Measurements from ENCODE around the gene MAP3K19. TPM values are rescaled to one million over a fixed set of nuclear protein-coding genes. Genes with fewer than 3 reads are reported as not detected.

The MAP3K19 gene
- polyA plus RNA-seq, 1 donor (not counting 4 experiments of a cell fraction or from before 2014, with no cell fraction given) = not detected

DNA sequence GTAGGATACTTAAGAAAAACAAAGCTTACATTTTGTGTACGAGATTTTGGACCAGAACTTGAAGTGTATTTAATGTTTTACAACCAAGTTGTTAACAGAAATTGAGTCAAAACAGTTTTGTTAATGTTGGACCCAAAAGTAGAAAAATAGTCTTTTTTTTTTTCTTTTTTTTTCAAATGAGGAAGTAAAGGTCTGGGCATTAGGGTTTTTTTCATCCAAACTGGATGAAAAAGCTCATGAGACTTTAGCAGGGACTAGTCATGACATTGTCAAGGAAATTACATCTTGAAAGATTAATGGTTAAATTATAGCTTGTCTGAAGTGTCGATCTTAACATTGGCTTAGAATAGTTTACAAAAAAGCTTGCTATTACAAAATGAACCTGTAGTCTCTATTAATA is 96.4 kb downstream of the MAP3K19 start:
- H4K20me1 ChIP-seq (ENCODE audit: control insufficient read depth, extremely low read depth, insufficient read depth, low read length) = no peaks in the 10 kb centered on the region
- no peaks in the 10 kb centered on the region for H3K9me3 ChIP-seq (ENCODE audit: control insufficient read depth, low read depth, low read length)
- H2AFZ ChIP-seq (ENCODE audit: control insufficient read depth, low read length) = no peak overlapping the region
- H3K27me3 ChIP-seq (ENCODE audit: control insufficient read depth, extremely low read depth, insufficient read depth, low read length) = no peaks in the 10 kb centered on the region
- H3K27ac ChIP-seq (ENCODE audit: control insufficient read depth, insufficient read depth, low read length) = no peak overlapping the region
- H3K9me1 ChIP-seq (ENCODE audit: control insufficient read depth, extremely low read depth, insufficient read depth, low read length) = no peaks in the 10 kb centered on the region
- TF ChIP-seq, protein P1, sequence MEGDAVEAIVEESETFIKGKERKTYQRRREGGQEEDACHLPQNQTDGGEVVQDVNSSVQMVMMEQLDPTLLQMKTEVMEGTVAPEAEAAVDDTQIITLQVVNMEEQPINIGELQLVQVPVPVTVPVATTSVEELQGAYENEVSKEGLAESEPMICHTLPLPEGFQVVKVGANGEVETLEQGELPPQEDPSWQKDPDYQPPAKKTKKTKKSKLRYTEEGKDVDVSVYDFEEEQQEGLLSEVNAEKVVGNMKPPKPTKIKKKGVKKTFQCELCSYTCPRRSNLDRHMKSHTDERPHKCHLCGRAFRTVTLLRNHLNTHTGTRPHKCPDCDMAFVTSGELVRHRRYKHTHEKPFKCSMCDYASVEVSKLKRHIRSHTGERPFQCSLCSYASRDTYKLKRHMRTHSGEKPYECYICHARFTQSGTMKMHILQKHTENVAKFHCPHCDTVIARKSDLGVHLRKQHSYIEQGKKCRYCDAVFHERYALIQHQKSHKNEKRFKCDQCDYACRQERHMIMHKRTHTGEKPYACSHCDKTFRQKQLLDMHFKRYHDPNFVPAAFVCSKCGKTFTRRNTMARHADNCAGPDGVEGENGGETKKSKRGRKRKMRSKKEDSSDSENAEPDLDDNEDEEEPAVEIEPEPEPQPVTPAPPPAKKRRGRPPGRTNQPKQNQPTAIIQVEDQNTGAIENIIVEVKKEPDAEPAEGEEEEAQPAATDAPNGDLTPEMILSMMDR (optimal IDR thresholded peaks at IDR 0.05 in 1 of 3, IDR thresholded peaks at IDR 0.05 in 1 of 3, conservative IDR thresholded peaks at IDR 0.05 in 1 of 3; ENCODE audit: extremely low read depth in 1 of 3, insufficient read depth in 2 of 3, low read length in 3 of 3) = no peak
- TF ChIP-seq EZH2 (IDR thresholded peaks at IDR 0.05; ENCODE audit: low read length) = no peak
- H3K9ac ChIP-seq (ENCODE audit: control insufficient read depth, extremely low read depth, insufficient read depth, low read length) = no peak overlapping the region
- no peak overlapping the region for H3K4me3 ChIP-seq (ENCODE audit: control insufficient read depth in 2 of 3, extremely low read depth in 1 of 3, insufficient read depth in 2 of 3, low read depth in 1 of 3, low read length in 3 of 3)
- DNase-seq (ENCODE audit: low read depth, low spot score) = no peak
- dilution Hi-C loops (cut with MboI; ENCODE audit: extremely low pct_ligation_motif_present, low sequenced_read_pairs) = no loop called here
- peaks cover 5% of the 10 kb centered on the region for H3K79me2 ChIP-seq (ENCODE audit: control insufficient read depth, insufficient read depth, low read length)
- no peak for FAIRE-seq
- H3K4me1 ChIP-seq (ENCODE audit: control insufficient read depth, extremely low read depth, insufficient read depth, low read length) = no peaks in the 10 kb centered on the region
- no peak overlapping the region for H3K4me2 ChIP-seq (ENCODE audit: control insufficient read depth, extremely low read depth, insufficient read depth, low read depth, low read length)
- H3K36me3 ChIP-seq (ENCODE audit: control insufficient read depth in 2 of 2, extremely low read depth in 1 of 2, insufficient read depth in 2 of 2, low read length in 2 of 2) = peaks cover 11 to 24% of the 10 kb centered on the region in 2 experiments

DNA sequence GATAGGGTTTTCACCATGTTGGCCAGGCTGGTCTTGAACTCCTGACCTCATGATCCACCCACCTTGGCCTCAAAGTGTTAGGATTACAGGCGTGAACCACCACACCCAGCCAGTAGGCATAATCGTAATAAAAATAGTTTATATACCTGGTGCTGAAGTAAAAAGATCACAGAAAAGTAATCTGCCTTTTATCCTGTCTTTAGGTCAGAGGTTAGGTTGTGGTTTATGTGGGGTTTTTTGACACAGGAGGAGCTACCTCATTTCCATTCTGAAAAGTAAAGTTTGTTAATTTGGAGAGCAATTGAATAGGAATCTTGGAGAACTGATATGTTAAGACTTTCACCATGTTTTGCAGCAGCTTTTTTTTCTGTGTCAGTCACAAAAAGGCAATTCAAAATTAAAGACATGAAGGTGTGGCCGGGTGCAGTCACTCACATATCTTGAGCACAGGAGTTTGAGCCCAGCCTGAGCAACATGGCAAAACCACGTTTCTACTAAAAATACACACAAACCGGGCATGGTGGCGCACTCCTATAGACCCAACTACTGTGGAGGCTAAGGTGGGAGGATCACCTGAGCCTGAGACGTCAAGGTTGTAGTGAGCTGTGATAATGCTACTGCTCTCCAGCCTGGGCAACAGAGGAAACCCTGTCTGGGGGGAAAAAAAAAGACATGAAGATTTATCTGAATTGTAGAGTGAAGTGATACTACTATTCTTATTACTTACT is 97.1 kb downstream of the MAP3K19 start:
- TF ChIP-seq, protein P1 (optimal IDR thresholded peaks at IDR 0.05 in 1 of 3, IDR thresholded peaks at IDR 0.05 in 1 of 3, conservative IDR thresholded peaks at IDR 0.05 in 1 of 3; ENCODE audit: extremely low read depth in 1 of 3, insufficient read depth in 2 of 3, low read length in 3 of 3) = no peak
- TF ChIP-seq EZH2 (IDR thresholded peaks at IDR 0.05; ENCODE audit: low read length) = no peak
- Histone ChIP-seq H3K9ac (ENCODE audit: control insufficient read depth, extremely low read depth, insufficient read depth, low read length) (no peak overlapping the region), H3K4me2 (ENCODE audit: control insufficient read depth, extremely low read depth, insufficient read depth, low read depth, low read length) (no peak overlapping the region), H3K4me1 (ENCODE audit: control insufficient read depth, extremely low read depth, insufficient read depth, low read length) (no peaks in the 10 kb centered on the region), H3K9me3 (ENCODE audit: control insufficient read depth, low read depth, low read length) (no peaks in the 10 kb centered on the region), H4K20me1 (ENCODE audit: control insufficient read depth, extremely low read depth, insufficient read depth, low read length) (no peaks in the 10 kb centered on the region), H3K4me3 (ENCODE audit: control insufficient read depth in 2 of 3, extremely low read depth in 1 of 3, insufficient read depth in 2 of 3, low read depth in 1 of 3, low read length in 3 of 3) (no peak overlapping the region), H3K27me3 (ENCODE audit: control insufficient read depth, extremely low read depth, insufficient read depth, low read length) (no peaks in the 10 kb centered on the region), H3K9me1 (ENCODE audit: control insufficient read depth, extremely low read depth, insufficient read depth, low read length) (no peaks in the 10 kb centered on the region), H3K36me3 (ENCODE audit: control insufficient read depth in 2 of 2, extremely low read depth in 1 of 2, insufficient read depth in 2 of 2, low read length in 2 of 2) (peaks cover 11 to 22% of the 10 kb centered on the region in 2 experiments), H3K27ac (ENCODE audit: control insufficient read depth, insufficient read depth, low read length) (no peak overlapping the region), H3K79me2 (ENCODE audit: control insufficient read depth, insufficient read depth, low read length) (peaks cover 5% of the 10 kb centered on the region), H2AFZ (ENCODE audit: control insufficient read depth, low read length) (no peak overlapping the region)
- FAIRE-seq (no peak), DNase-seq (ENCODE audit: low read depth, low spot score) (no peak)
- dilution Hi-C loops (cut with MboI; ENCODE audit: extremely low pct_ligation_motif_present, low sequenced_read_pairs) = no loop called here
